GM12874 (cell line): ENCODE results near the gene GOLT1A.

Experiments
- CTCF ChIP-seq: IDR thresholded peaks from 2 replicates; pipeline ENCODE4 v1.5.1; 2011; ENCODE audit warnings: low read depth, mild to moderate bottlenecking, control low read depth, low read length, moderate library complexity; ENCODE audit not compliant: insufficient read depth

GOLT1A gene

DNA sequence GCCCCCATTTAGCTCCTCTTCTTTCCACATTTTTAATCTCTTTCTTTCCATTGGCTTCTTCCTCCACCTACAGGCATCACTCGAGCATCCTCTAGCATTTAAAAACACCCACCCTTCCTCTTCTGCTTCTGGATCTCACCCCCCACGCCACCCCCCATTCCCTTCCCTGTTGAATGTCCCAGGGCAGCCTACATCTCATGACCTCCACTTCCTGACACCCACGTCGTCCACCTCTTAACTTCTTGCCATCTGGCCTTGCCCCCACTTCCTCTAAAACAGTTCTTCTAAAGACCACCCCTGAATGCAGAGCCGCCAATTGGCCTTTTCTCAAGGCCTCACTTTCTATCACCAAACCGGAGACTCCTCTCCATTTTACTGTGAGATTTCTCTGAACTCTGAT lies 55.8 kb downstream of the GOLT1A start:
- TF ChIP-seq CTCF: no peak

DNA sequence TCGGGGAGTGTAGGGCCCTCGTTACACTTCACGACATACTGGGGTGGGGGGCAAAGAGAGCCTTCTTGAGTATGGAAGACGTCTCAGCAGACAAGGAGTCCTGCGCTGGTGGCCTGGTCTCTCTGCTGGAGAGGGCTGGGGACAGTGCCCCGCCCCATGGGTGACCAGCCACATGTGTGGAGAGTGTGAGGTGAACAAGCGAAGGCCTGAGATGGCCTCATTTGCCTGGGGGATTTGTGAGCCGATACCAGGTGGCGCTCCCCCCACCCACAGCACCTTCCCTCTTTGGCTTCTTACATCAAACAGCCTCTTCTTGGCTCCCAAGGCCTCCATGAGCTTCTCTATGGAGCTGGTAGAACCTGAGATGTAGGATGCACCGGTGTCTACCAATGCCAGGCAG lies 57.9 kb downstream of the GOLT1A start:
- TF ChIP-seq CTCF: no peak

- no peak for TF ChIP-seq CTCF
Measured at GRCh38 chr1:204154568-204155255, 59.1 kb downstream of the GOLT1A start.

DNA sequence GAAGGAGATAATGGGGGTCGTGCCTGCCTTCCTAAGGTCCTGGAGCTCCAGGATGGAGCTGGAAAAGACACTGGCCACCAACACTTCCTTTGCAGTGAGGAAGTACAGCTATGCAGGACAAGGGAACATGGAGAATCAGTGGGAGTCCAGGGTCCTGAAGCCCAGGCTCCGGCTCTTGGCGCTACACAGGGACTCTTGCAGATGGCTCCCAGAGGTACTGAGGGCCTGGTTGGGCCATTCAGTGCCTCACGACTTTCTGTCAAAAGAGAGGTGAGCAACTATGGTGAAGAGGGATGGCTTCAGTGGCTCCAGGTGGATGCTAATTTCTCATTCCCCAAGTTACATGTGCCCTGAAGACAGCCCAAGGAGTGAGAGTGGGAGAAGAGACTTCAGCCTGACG lies 60.1 kb downstream of the GOLT1A start:
- no peak for TF ChIP-seq CTCF

DNA sequence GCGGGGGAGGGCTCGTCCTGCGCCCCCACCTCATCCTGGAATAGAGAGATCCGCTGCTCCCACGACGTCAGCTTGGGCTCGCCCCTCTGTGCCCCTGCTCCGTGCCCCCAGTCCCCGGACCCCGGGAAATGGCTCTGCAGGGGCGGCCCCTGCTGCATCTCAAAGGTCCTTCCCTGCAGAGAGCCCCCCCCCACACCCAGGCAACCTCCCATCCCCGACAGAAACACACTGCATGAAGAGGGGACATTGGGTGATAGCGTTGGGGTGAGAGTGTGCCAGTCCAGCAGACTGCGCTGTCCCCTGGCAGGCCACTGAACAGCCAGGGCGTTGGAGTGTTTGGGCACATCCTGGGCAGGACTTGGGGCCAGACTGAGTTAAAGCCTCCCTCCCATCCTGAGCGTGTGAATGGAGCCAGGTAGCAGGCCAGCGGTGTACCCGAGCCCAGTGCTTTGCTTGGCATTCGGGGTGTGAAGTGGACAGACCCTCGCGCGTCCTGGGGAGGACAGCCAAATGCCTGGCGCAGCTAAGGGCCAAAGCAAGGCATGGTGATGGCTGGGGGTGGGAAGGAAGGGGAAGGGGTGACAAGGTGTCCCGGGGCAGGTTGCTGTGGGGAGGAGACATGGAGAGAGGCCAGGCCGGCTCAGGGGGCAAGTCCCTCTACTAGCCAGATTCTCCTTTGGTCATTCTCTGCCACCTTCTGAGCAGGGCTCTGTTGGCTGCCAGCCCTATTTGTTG lies 61.3 kb downstream of the GOLT1A start:
- no peak for TF ChIP-seq CTCF

- TF ChIP-seq CTCF: no peak
Measured at GRCh38 chr1:204151552-204152309, 62.1 kb downstream of the GOLT1A start, which contains the start of gene ETNK2. ETNK2 (minus strand) TSS chr1:204152044; CDS start chr1:204151852, 192 bp downstream.
